A204.1 (cell line): ENCODE measurements around the gene GRAMD2A.

Source experiments
- FAIRE-seq: peaks from 2 replicates; lab custom pipeline; 2012; peaks lifted over from hg19 to GRCh38; lab: Jason Lieb, UNC

Gene GRAMD2A

GRCh38 chr15:72197460-72198355 lies at the start of gene GRAMD2A:
GRAMD2A (minus strand) TSS chr15:72197787.
- no peak for FAIRE-seq

GRCh38 chr15:72242775-72243370 lies 45.3 kb upstream of the GRAMD2A start:
- no peak for FAIRE-seq

- FAIRE-seq = no peak
Measured at GRCh38 chr15:72239652-72240051, 42.1 kb upstream of the GRAMD2A start.

- no peak for FAIRE-seq
Measured at GRCh38 chr15:72238586-72238985, 41.0 kb upstream of the GRAMD2A start.

GRCh38 chr15:72237853-72238224 lies 40.3 kb upstream of the GRAMD2A start:
- FAIRE-seq = no peak

GRCh38 chr15:72237029-72237852 lies 39.7 kb upstream of the GRAMD2A start:
- no peak for FAIRE-seq

- FAIRE-seq = no peak
Measured at GRCh38 chr15:72236381-72237003, 38.9 kb upstream of the GRAMD2A start.

- FAIRE-seq = no peak
Measured at GRCh38 chr15:72235298-72235697, 37.7 kb upstream of the GRAMD2A start.

GRCh38 chr15:72233769-72234168 lies 36.2 kb upstream of the GRAMD2A start:
- FAIRE-seq = no peak

- peak; percentile 65 for FAIRE-seq
Measured at GRCh38 chr15:72231833-72232478, 34.4 kb upstream of the GRAMD2A start.

GRCh38 chr15:72231066-72231832 lies 33.7 kb upstream of the GRAMD2A start, which contains the start of gene PKM:
PKM (minus strand) TSS chr15:72231190; CDS start chr15:72219097, 12,093 bp downstream.
- FAIRE-seq = no peak

- FAIRE-seq = no peak
Measured at GRCh38 chr15:72230197-72231065, 32.8 kb upstream of the GRAMD2A start.

- FAIRE-seq = no peak
Measured at GRCh38 chr15:72229947-72230196, 32.3 kb upstream of the GRAMD2A start.

- no peak for FAIRE-seq
Measured at GRCh38 chr15:72229076-72229946, 31.7 kb upstream of the GRAMD2A start.

GRCh38 chr15:72227720-72228119 lies 30.1 kb upstream of the GRAMD2A start:
- FAIRE-seq = no peak

- no peak for FAIRE-seq
Measured at GRCh38 chr15:72227192-72227586, 29.6 kb upstream of the GRAMD2A start.

GRCh38 chr15:72223278-72223677 lies 25.7 kb upstream of the GRAMD2A start:
- no peak for FAIRE-seq

GRCh38 chr15:72222393-72222792 lies 24.8 kb upstream of the GRAMD2A start:
- no peak for FAIRE-seq

- FAIRE-seq = no peak
Measured at GRCh38 chr15:72220687-72221086, 23.1 kb upstream of the GRAMD2A start.
